Activated B cell treated with CpG ODN at 0.5 μM for 24 hours (primary cell): ENCODE results near the gene MED13. TPM values are rescaled to one million over a fixed set of nuclear protein-coding genes. Genes with fewer than 3 reads are reported as not detected.
A peak's percentile ranks its signal among the peaks of the same experiment; 100 is the strongest.

Experiments used
- ATAC-seq: fragments of 200-7000 bp; cut with Tn5 transposase; one replicate; pipeline ENCODE4 v1.10.0; 2021; ENCODE audit warnings: low read depth, mild to moderate bottlenecking, moderate library complexity
- CTCF ChIA-PET: fragments of 350-600 bp; sonication (Branson Sonifier 250); formaldehyde crosslinking; loops from one replicate; lab custom pipeline; 2021; ENCODE audit warnings: antibody characterized with exemption; lab: Charles Lee
- POLR2A ChIA-PET: fragments of 350-600 bp; sonication (Branson Sonifier 250); formaldehyde crosslinking; loops from one replicate; lab custom pipeline; 2021; ENCODE audit warnings: antibody characterized with exemption; lab: Charles Lee
- DNase-seq: peaks from one replicate; pipeline ENCODE4 v3.0.0; 2022
- H3K27ac Mint-ChIP-seq: one replicate; pipeline ENCODE4 v1.8.0; 2020; ENCODE audit warnings: mixed read lengths
- H3K27me3 Mint-ChIP-seq: one replicate; pipeline ENCODE4 v1.8.0; 2021; ENCODE audit warnings: mixed read lengths
- H3K36me3 Mint-ChIP-seq: one replicate; pipeline ENCODE4 v1.8.0; 2021; ENCODE audit warnings: low read depth, mixed read lengths
- H3K4me1 Mint-ChIP-seq: one replicate; pipeline ENCODE4 v1.8.0; 2021; ENCODE audit warnings: mixed read lengths
- H3K4me3 Mint-ChIP-seq: one replicate; pipeline ENCODE4 v1.8.0; 2020; ENCODE audit warnings: mild to moderate bottlenecking, mixed read lengths
- H3K9me3 Mint-ChIP-seq: one replicate; pipeline ENCODE4 v1.8.0; 2020; ENCODE audit warnings: mixed read lengths
- intact Hi-C: fragments of 100-400 bp; cut with micrococcal nuclease; formaldehyde crosslinking; loops from one replicate; pipeline ENCODE4 v1.15.1; 2024
- total RNA-seq: library from RNA; stranded (reverse); gene quantifications from 2 replicates; pipeline ENCODE4 v1.2.3, GENCODE V29; 2022
- TF ChIP-seq, protein P1 (sequence below): fragments of 200-600 bp; IDR thresholded peaks from one replicate; pipeline ENCODE4 v1.8.0; 2022; ENCODE audit warnings: antibody characterized with exemption, mild to moderate bottlenecking

Gene MED13, protein sequence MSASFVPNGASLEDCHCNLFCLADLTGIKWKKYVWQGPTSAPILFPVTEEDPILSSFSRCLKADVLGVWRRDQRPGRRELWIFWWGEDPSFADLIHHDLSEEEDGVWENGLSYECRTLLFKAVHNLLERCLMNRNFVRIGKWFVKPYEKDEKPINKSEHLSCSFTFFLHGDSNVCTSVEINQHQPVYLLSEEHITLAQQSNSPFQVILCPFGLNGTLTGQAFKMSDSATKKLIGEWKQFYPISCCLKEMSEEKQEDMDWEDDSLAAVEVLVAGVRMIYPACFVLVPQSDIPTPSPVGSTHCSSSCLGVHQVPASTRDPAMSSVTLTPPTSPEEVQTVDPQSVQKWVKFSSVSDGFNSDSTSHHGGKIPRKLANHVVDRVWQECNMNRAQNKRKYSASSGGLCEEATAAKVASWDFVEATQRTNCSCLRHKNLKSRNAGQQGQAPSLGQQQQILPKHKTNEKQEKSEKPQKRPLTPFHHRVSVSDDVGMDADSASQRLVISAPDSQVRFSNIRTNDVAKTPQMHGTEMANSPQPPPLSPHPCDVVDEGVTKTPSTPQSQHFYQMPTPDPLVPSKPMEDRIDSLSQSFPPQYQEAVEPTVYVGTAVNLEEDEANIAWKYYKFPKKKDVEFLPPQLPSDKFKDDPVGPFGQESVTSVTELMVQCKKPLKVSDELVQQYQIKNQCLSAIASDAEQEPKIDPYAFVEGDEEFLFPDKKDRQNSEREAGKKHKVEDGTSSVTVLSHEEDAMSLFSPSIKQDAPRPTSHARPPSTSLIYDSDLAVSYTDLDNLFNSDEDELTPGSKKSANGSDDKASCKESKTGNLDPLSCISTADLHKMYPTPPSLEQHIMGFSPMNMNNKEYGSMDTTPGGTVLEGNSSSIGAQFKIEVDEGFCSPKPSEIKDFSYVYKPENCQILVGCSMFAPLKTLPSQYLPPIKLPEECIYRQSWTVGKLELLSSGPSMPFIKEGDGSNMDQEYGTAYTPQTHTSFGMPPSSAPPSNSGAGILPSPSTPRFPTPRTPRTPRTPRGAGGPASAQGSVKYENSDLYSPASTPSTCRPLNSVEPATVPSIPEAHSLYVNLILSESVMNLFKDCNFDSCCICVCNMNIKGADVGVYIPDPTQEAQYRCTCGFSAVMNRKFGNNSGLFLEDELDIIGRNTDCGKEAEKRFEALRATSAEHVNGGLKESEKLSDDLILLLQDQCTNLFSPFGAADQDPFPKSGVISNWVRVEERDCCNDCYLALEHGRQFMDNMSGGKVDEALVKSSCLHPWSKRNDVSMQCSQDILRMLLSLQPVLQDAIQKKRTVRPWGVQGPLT (N-terminal part only)
- total RNA-seq, result 81.4 and 101 TPM in 2 replicates

DNA sequence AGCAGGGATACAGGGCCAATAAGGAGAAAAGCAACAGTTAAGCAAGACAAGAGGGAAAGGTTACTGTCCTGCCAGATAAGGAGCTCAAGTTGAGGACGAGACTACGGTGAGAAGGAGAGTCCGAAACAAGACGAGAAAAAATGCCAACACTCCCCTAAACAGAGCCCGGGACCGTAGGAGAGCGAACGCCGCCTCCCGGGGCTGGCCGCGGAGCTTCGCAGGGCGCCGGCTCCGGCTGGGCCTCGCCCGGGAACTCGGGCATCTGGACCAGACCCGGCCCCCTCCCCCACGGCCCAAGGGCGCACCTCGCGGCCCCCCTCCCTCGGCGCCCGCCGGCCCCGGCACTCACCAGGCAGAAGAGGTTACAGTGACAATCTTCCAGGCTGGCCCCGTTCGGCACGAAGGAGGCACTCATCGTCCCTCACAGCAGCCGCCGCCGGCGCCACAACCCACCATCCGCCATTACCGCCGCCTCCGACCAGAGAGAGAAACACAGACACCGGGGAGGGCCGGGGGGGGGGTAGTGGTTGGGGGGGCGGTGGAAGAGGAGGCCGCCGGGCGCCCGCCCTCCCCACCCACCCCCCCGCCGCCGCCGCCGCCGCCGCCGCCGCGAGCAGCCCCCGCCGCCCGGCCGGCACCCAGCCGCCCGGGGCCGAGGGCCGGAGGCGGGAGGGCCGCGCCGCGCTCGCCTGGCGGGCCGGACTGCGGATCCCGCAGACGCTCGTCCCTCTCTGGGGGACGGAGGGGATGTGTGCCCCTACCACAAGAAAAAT is at the start of gene MED13:
Gene MED13 (minus strand): TSS at position 488 of the 773 bp plus-strand sequence. CDS start 73 bp downstream, at position 415.
- ATAC-seq, result peak; percentile 21
- intact Hi-C loops, result loop anchor here (1.0 to 2.0 kb wide), 4 partner anchors 28 to 202 kb away; partner anchors contain the start of genes BRIP1 and INTS2
- no peaks in the 10 kb centered on the region for H3K9me3 Mint-ChIP-seq
- TF ChIP-seq, protein P1, sequence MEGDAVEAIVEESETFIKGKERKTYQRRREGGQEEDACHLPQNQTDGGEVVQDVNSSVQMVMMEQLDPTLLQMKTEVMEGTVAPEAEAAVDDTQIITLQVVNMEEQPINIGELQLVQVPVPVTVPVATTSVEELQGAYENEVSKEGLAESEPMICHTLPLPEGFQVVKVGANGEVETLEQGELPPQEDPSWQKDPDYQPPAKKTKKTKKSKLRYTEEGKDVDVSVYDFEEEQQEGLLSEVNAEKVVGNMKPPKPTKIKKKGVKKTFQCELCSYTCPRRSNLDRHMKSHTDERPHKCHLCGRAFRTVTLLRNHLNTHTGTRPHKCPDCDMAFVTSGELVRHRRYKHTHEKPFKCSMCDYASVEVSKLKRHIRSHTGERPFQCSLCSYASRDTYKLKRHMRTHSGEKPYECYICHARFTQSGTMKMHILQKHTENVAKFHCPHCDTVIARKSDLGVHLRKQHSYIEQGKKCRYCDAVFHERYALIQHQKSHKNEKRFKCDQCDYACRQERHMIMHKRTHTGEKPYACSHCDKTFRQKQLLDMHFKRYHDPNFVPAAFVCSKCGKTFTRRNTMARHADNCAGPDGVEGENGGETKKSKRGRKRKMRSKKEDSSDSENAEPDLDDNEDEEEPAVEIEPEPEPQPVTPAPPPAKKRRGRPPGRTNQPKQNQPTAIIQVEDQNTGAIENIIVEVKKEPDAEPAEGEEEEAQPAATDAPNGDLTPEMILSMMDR, result no peak
- ChIA-PET CTCF (interaction anchor here (0.7 to 1.5 kb wide), 9 partner anchors 36 to 429 kb away, joined by 3 to 26 read pairs (median 3); no protein-coding TSS in a partner anchor), POLR2A (interaction anchor here (0.5 to 2.2 kb wide), 7 partner anchors 8 to 443 kb away, joined by 3 to 26 read pairs (median 4); partner anchors contain the start of gene INTS2)
- no peaks in the 10 kb centered on the region for H3K27me3 Mint-ChIP-seq
- peak within 1 kb of the TSS; percentile 96 for H3K4me3 Mint-ChIP-seq
- peak within 1 kb of the TSS; percentile 97 for H3K27ac Mint-ChIP-seq
- peak; percentile 58 for DNase-seq
- H3K36me3 Mint-ChIP-seq, result peaks cover 43% of the 10 kb centered on the region
- H3K4me1 Mint-ChIP-seq, result peaks cover 35% of the 10 kb centered on the region

DNA sequence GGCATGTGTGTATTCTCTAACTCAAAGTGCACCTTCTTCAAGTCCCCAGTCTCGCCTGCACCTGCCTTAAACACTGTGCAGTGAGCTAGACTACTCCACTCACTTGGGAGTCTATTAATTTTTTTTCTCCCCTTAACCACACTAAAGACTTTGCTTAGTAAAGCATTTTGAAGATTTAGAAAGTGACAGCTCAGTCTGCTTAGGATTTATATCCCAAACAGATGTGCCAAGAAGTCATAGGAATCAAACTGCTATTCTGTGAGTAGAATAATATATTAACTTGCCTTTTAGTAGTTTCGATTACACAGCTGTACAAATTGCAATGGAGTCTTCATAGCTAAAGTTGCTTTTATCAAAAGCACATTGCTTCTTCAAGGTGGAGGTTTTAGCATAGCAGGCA is 47.2 kb upstream of the MED13 start:
- Mint-ChIP-seq H3K27me3 (no peaks in the 10 kb centered on the region), H3K4me3 (no peak overlapping the region), H3K9me3 (peaks cover 3% of the 10 kb centered on the region), H3K4me1 (peaks cover 3% of the 10 kb centered on the region), H3K36me3 (no peaks in the 10 kb centered on the region), H3K27ac (no peak overlapping the region)
- POLR2A ChIA-PET, result no interaction called here
- ATAC-seq (no peak), DNase-seq (no peak)
- intact Hi-C loops, result no loop called here
- TF ChIP-seq, protein P1, result no peak
- CTCF ChIA-PET, result interaction anchor here (2.1 kb wide), 1 partner anchor 47 kb away, joined by 4 read pairs; the partner anchor contains the start of gene MED13

DNA sequence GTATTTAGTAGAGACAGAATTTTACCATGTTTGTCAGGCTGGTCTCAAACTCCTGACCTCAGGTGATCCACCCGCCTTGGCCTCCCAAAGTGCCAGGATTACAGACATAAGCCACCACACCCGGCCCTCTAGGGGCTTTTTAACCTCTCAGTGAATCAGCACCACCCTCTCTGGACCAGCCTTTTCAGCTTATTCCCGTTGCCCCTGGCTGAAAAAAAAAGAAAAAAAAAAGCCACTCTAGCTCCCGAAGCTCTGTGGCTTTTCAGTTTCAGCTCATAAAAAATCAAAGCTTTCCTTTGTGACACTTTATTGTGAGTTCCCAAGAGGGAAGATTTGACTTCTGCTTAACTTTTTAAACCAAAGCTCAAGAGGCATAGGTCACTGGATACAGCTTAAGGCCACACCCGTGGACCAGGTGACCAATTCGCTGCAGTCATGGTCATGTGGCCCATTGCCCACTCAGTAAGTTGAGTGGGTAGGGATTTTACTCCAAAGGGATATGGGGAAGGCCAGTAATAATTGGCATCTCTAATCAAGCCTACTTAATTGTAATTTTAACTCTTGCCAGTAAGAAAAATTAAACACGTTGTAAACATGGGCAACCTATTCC is 46.6 kb upstream of the MED13 start:
- Mint-ChIP-seq H3K4me1 (peaks cover 3% of the 10 kb centered on the region), H3K27me3 (no peaks in the 10 kb centered on the region), H3K36me3 (no peaks in the 10 kb centered on the region), H3K4me3 (no peak overlapping the region), H3K9me3 (peaks cover 3% of the 10 kb centered on the region), H3K27ac (no peak overlapping the region)
- ChIA-PET POLR2A (no interaction called here), CTCF (interaction anchor here (2.1 kb wide), 1 partner anchor 46 kb away, joined by 4 read pairs; the partner anchor contains the start of gene MED13)
- TF ChIP-seq, protein P1, result no peak
- intact Hi-C loops, result no loop called here
- DNase-seq (no peak), ATAC-seq (no peak)

DNA sequence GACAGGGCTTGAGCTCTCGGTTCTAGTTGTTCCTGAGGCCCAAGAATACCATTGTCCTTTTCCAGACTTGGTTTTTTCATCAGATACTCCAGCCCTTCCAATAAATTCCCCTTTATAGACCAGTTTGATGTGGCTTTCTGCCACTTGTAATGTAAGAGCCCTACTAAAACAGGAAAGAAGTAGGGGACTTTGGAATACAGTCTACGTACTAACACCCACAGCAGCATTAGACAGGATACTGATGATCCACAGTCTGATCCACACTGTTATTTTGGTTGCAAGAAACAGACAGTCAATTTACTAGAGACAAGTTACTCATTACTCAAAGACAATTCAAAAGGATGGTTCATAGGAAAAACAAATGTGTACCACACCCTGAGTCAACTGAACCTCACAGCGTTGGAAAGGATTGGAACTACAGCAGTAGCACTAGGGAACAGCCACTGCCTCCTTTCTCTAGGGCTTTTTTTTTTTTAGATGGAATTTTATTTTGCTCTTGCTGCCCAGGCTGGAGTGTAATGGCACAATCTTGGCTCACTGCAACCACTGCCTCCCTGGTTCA is 45.9 kb upstream of the MED13 start:
- no peak overlapping the region for H3K27ac Mint-ChIP-seq
- ATAC-seq (no peak), DNase-seq (no peak)
- ChIA-PET POLR2A (interaction anchor here (0.7 kb wide), 1 partner anchor 45 kb away, joined by 3 read pairs; no protein-coding TSS in a partner anchor), CTCF (interaction anchor here (0.8 to 2.4 kb wide), 4 partner anchors 11 to 55 kb away, joined by 3 to 30 read pairs (median 15); partner anchors contain the start of gene MED13)
- H3K9me3 Mint-ChIP-seq, result peaks cover 3% of the 10 kb centered on the region
- H3K4me3 Mint-ChIP-seq, result no peak overlapping the region
- peaks cover 3% of the 10 kb centered on the region for H3K4me1 Mint-ChIP-seq
- TF ChIP-seq, protein P1, result no peak
- no peaks in the 10 kb centered on the region for H3K36me3 Mint-ChIP-seq
- H3K27me3 Mint-ChIP-seq, result no peaks in the 10 kb centered on the region
- intact Hi-C loops, result no loop called here
